Right atrium auricular region (tissue), 2 donors: Measurements from ENCODE around the gene ME2. TPM values are rescaled to one million over a fixed set of nuclear protein-coding genes. Genes with fewer than 3 reads are reported as not detected.

Source experiments
- DNase-seq: peaks from one replicate; pipeline ENCODE4 v3.0.0-alpha.2; 2019; ENCODE audit warnings: low spot score
- H3K27ac ChIP-seq, 2 donors: fragments of 200-600 bp; sonication (generic); 1 replicate in 1 of 2; 2 replicates in 1 of 2; pipeline ENCODE4 v1.5.1; 2016 to 2019
- H3K27me3 ChIP-seq, 2 donors: fragments of 200-600 bp; sonication (generic); one replicate each; pipeline versions ENCODE4 v1.5.1 to v1.6.0; 2017 to 2019
- H3K36me3 ChIP-seq: fragments of 200-600 bp; sonication (generic); one replicate; pipeline ENCODE4 v1.5.1; 2016
- H3K4me1 ChIP-seq, 2 donors: fragments of 200-600 bp; sonication (generic); one replicate each; pipeline versions ENCODE4 v1.5.1 to v1.6.0; 2017 to 2019
- H3K4me3 ChIP-seq, 2 donors: fragments of 200-600 bp; sonication (generic); 1 replicate in 1 of 2; 2 replicates in 1 of 2; pipeline ENCODE4 v1.5.1; 2017 to 2019; ENCODE audit warnings: mild to moderate bottlenecking in 1 of 2, moderate library complexity in 1 of 2
- H3K9me3 ChIP-seq, 2 donors: fragments of 200-600 bp; sonication (generic); one replicate each; pipeline ENCODE4 v1.5.1; 2019
- total RNA-seq, 2 donors: library from RNA; depleted of rRNA; stranded (reverse); fragments of >200 nt; gene quantifications; one replicate each; pipeline ENCODE4 v1.1.0, GENCODE V29; 2016
- TF ChIP-seq, protein P1 (sequence below), 2 donors: fragments of 200-600 bp; sonication (generic); IDR thresholded peaks; one replicate each; pipeline ENCODE4 v1.5.1; 2019; ENCODE audit warnings: antibody characterized with exemption in 2 of 2

Gene ME2
- total RNA-seq, 2 donors from 2014 or later = 82.0 to 117 TPM

DNA sequence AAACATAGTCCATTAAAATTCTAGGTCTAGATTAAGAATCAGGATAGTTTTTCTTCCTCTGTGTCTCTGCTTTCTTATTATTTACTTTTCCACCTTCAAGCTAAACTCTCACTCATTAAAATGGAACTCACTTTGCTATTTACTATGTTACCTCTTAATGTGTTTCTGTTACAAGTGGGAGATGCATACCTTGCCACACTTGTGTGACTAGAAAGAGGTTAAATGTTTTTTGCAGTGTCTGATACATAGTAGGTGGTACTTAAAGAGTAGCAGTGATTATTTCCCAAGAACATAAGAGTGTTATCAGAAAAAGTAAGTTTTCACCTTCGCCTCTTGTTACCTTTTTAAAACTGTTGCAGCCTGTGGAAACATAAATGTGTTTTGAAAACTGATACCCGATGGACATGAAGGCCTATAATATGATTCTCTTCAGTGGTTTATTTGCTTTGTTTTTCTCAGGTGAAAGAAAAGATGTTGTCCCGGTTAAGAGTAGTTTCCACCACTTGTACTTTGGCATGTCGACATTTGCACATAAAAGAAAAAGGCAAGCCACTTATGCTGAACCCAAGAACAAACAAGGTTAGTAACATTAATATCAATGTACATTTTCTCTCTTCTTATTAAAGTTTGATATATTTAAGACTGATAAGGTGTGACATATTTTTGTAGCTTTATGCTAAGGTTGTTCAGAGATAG lies 16.6 kb downstream of the ME2 start:
- Histone ChIP-seq H3K27ac (no peak overlapping the region), H3K9me3 (no peaks in the 10 kb centered on the region), H3K36me3 (peaks cover 25% of the 10 kb centered on the region), H3K27me3 (no peaks in the 10 kb centered on the region), H3K4me1 (no peaks in the 10 kb centered on the region), H3K4me3 (no peak overlapping the region)
- TF ChIP-seq, protein P1, sequence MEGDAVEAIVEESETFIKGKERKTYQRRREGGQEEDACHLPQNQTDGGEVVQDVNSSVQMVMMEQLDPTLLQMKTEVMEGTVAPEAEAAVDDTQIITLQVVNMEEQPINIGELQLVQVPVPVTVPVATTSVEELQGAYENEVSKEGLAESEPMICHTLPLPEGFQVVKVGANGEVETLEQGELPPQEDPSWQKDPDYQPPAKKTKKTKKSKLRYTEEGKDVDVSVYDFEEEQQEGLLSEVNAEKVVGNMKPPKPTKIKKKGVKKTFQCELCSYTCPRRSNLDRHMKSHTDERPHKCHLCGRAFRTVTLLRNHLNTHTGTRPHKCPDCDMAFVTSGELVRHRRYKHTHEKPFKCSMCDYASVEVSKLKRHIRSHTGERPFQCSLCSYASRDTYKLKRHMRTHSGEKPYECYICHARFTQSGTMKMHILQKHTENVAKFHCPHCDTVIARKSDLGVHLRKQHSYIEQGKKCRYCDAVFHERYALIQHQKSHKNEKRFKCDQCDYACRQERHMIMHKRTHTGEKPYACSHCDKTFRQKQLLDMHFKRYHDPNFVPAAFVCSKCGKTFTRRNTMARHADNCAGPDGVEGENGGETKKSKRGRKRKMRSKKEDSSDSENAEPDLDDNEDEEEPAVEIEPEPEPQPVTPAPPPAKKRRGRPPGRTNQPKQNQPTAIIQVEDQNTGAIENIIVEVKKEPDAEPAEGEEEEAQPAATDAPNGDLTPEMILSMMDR (IDR thresholded peaks at IDR 0.05) = no peak
- DNase-seq = no peak

DNA sequence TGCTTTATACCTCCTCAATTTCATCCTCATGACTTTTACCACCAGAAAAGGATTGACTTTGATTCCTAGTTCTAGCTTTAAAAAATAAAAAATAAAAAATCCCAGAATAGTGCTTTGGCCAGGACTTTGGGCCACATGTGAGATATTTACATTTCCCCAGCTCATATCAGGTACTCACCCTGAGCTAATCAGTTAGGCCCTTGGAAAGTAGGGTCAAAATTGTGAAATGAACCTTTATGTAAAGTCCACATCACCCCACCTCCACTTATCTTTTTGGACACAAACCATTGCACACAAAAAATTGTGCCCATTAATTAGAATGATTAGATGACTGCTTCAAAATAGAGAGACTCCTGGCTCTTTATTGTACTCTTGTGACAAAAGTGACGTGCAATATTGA lies 17.2 kb downstream of the ME2 start:
- Histone ChIP-seq H3K27ac (no peak overlapping the region), H3K27me3 (no peaks in the 10 kb centered on the region), H3K4me3 (no peak overlapping the region), H3K9me3 (no peaks in the 10 kb centered on the region), H3K36me3 (peaks cover 27% of the 10 kb centered on the region), H3K4me1 (no peaks in the 10 kb centered on the region)
- no peak for DNase-seq
- TF ChIP-seq, protein P1 (IDR thresholded peaks at IDR 0.05) = no peak

DNA sequence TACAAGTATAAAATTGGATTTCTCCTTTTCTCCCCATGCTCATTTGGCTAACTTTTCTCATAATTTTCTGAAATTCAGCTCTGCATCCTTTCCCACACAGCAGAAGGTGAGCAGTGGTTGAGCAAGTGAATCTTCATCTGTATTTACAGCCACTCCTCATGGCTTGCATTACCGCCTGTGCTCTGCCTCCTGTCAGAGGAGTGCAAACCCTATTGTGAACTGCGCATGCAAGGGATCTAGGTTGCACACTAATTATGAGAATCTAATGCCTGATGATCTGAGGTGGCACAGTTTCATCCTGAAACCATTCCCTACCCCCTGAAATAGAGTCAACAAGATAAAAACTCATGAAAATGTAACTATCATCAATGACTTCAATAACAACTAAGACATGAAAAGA lies 20.0 kb downstream of the ME2 start:
- no peak for DNase-seq
- H3K36me3 ChIP-seq = peaks cover 27% of the 10 kb centered on the region
- H3K4me1 ChIP-seq = no peaks in the 10 kb centered on the region
- H3K27me3 ChIP-seq = no peaks in the 10 kb centered on the region
- no peak overlapping the region for H3K4me3 ChIP-seq
- TF ChIP-seq, protein P1 (IDR thresholded peaks at IDR 0.05) = no peak
- H3K27ac ChIP-seq = no peak overlapping the region
- H3K9me3 ChIP-seq = no peaks in the 10 kb centered on the region

DNA sequence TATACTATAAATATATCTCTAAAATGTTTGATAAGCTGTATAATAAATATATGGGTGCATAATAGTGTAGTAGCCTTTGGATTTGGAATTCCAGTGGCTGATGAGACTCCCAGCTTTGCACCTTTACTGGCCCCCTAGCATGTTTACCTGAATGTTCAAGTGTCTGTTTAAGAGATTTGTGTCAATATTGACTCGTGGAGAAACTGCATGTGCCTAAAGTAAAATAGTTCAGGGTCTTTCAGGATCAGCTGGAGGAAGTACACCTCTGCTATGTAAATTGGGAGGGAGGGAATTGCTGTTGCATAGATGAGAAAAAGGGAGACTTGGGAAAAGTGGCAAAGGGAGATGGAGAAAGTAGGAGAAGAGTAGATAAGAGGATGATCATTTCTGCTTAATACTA lies 23.9 kb downstream of the ME2 start:
- TF ChIP-seq, protein P1 (IDR thresholded peaks at IDR 0.05) = no peak
- peaks cover 18% of the 10 kb centered on the region for H3K36me3 ChIP-seq
- no peaks in the 10 kb centered on the region for H3K27me3 ChIP-seq
- no peaks in the 10 kb centered on the region for H3K4me1 ChIP-seq
- no peak for DNase-seq
- H3K27ac ChIP-seq = no peak overlapping the region
- H3K9me3 ChIP-seq = peaks cover 0 to 6% of the 10 kb centered on the region in 2 donors
- no peak overlapping the region for H3K4me3 ChIP-seq

DNA sequence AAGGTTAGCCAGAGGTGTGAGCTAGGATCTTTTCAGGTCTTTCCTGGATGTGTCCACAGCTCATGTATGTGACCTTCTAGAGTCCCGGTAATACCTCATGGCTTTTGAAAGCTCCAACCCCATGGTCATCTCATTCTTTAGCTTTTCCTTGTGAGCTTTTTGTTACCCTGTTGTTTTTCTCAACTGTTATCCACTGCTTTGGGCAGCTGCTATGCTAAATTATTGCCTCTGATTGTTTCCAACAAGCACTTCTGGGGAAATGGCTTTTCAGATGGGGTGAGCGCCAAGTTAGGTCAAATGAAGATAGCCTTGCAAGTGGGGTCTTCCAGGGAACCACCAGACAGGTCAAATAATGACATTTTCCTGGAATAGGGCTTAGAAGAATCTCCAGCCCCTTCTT lies 27.9 kb downstream of the ME2 start:
- H3K4me3 ChIP-seq = no peak overlapping the region
- H3K9me3 ChIP-seq = peaks cover 0 to 6% of the 10 kb centered on the region in 2 donors
- H3K27ac ChIP-seq = no peak overlapping the region
- H3K4me1 ChIP-seq = no peaks in the 10 kb centered on the region
- H3K36me3 ChIP-seq = peaks cover 19% of the 10 kb centered on the region
- DNase-seq = no peak
- TF ChIP-seq, protein P1 (IDR thresholded peaks at IDR 0.05) = no peak
- H3K27me3 ChIP-seq = no peaks in the 10 kb centered on the region

GRCh38 chr18:50909261-50909660 lies 30.3 kb downstream of the ME2 start:
- no peaks in the 10 kb centered on the region for H3K4me1 ChIP-seq
- H3K27me3 ChIP-seq = no peaks in the 10 kb centered on the region
- no peak overlapping the region for H3K27ac ChIP-seq
- peaks cover 0 to 6% of the 10 kb centered on the region in 2 donors for H3K9me3 ChIP-seq
- DNase-seq = no peak
- H3K36me3 ChIP-seq = peaks cover 35% of the 10 kb centered on the region
- TF ChIP-seq, protein P1 (IDR thresholded peaks at IDR 0.05) = no peak
- H3K4me3 ChIP-seq = no peak overlapping the region
